COLO668 (cell line): ENCODE measurements around the gene AARS2.

Source experiments
- DNase-seq: peaks from one replicate; lab custom pipeline; 2025; ENCODE audit not compliant: unreplicated experiment; lab: John Stamatoyannopoulos, UW

The AARS2 gene

GRCh38 chr6:44301782-44302564 lies 11.2 kb downstream of the AARS2 start:
- DNase-seq, result no peak

- DNase-seq, result no peak
Measured at GRCh38 chr6:44301106-44301505, 12.0 kb downstream of the AARS2 start.

- DNase-seq, result no peak
Measured at GRCh38 chr6:44300292-44300823, 12.8 kb downstream of the AARS2 start.

- DNase-seq, result no peak
Measured at GRCh38 chr6:44298864-44299263, 14.3 kb downstream of the AARS2 start.

- DNase-seq, result no peak
Measured at GRCh38 chr6:44298055-44298803, 14.9 kb downstream of the AARS2 start.

- DNase-seq, result peak; percentile 49
Measured at GRCh38 chr6:44297063-44298038, 15.8 kb downstream of the AARS2 start.

- DNase-seq, result no peak
Measured at GRCh38 chr6:44294832-44295791, 18.0 kb downstream of the AARS2 start.

GRCh38 chr6:44292661-44293365 lies 20.3 kb downstream of the AARS2 start:
- DNase-seq, result no peak

GRCh38 chr6:44291841-44292240 lies 21.3 kb downstream of the AARS2 start:
- no peak for DNase-seq

GRCh38 chr6:44289726-44290260 lies 23.4 kb downstream of the AARS2 start:
- no peak for DNase-seq

- no peak for DNase-seq
Measured at GRCh38 chr6:44286747-44287146, 26.4 kb downstream of the AARS2 start.

GRCh38 chr6:44286285-44286565 lies 26.9 kb downstream of the AARS2 start:
- no peak for DNase-seq

- no peak for DNase-seq
Measured at GRCh38 chr6:44285552-44286284, 27.4 kb downstream of the AARS2 start.

GRCh38 chr6:44284867-44285266 lies 28.3 kb downstream of the AARS2 start:
- DNase-seq, result no peak

- no peak for DNase-seq
Measured at GRCh38 chr6:44284121-44284520, 29.0 kb downstream of the AARS2 start.

GRCh38 chr6:44278774-44279697 lies 34.1 kb downstream of the AARS2 start:
- no peak for DNase-seq

- no peak for DNase-seq
Measured at GRCh38 chr6:44278315-44278714, 34.8 kb downstream of the AARS2 start.
